ENCODE data around the gene RYR1. TPM values are rescaled to one million over a fixed set of nuclear protein-coding genes. Genes with fewer than 3 reads are reported as not detected.
"Not testable (repeated sequence)": the region's sequence is repeated elsewhere in the genome, so short reads cannot be mapped to it uniquely, and the experiment has no call there.

The RYR1 gene
- total and polyA plus RNA-seq, 8 donors, result 1.5 to 5.8 (median 3.6) TPM

- TF ChIP-seq CTCF (IDR thresholded peaks at IDR 0.05), result no peak
- Histone ChIP-seq H3K36me3 (no peaks in the 10 kb centered on the region), H3K4me3 (peak overlapping the region in 1 of 2 donors; percentile 17), H3K9me3 (no peaks in the 10 kb centered on the region), H3K4me1 (peaks cover 0 to 4% of the 10 kb centered on the region in 2 donors), H3K27me3 (no peaks in the 10 kb centered on the region), H3K27ac (no peak overlapping the region)
- DNase-seq (peak in 3 of 4 donors; percentile 25 to 83 (median 38)), ATAC-seq (peak; percentile 94)
- intact Hi-C loops (cut with DNase I), result no loop called here
These were observed 162.8 kb downstream of the RYR1 start for GRCh38 chr19:38596057-38596981.

- no peak for TF ChIP-seq CTCF (IDR thresholded peaks at IDR 0.05)
- Histone ChIP-seq H3K4me3 (no peak overlapping the region), H3K4me1 (peaks cover 0 to 4% of the 10 kb centered on the region in 2 donors)
These were observed 163.6 kb downstream of the RYR1 start for GRCh38 chr19:38597075-38597474.

DNA sequence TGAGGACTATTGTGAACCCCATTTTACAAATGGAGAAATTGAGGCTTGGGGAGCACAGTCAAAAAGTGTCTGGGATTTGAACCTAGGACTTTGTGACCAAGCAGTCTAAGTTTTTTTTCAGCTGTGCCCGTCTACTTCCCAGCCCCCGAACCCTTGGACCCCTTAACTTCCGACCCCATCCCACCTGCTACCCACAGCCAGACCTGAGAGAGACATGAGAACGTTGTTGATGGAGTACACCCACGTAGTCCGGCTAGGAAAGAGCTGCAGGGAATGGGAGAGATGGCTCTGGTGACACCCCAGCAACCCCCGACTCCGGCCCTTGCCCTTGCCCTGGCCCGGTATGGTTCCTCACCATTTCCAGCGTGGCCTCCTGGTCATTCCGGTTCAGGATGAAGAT, 166.2 kb downstream of the RYR1 start:
- Histone ChIP-seq H3K27me3 (no peaks in the 10 kb centered on the region), H3K4me3 (no peak overlapping the region), H3K9me3 (no peaks in the 10 kb centered on the region), H3K36me3 (no peaks in the 10 kb centered on the region), H3K27ac (no peak overlapping the region), H3K4me1 (peaks cover 0 to 4% of the 10 kb centered on the region in 2 donors)
- DNase-seq (no peak), ATAC-seq (no peak)
- intact Hi-C loops (cut with DNase I), result no loop called here
- no peak for TF ChIP-seq CTCF (IDR thresholded peaks at IDR 0.05)

More at GRCh38 chr19:38597075-38597474, 163.6 kb downstream of the RYR1 start:
- no peaks in the 10 kb centered on the region for H3K27me3 ChIP-seq
- no peak overlapping the region for H3K27ac ChIP-seq
- intact Hi-C loops (cut with DNase I), result no loop called here
- ATAC-seq (no peak), DNase-seq (no peak)
- H3K36me3 ChIP-seq, result no peaks in the 10 kb centered on the region
- H3K9me3 ChIP-seq, result no peaks in the 10 kb centered on the region

- H3K4me3 ChIP-seq; ATAC-seq; H3K27ac ChIP-seq; H3K27me3 ChIP-seq; intact Hi-C loops (cut with DNase I); DNase-seq; H3K4me1 ChIP-seq; H3K36me3 ChIP-seq; H3K9me3 ChIP-seq: not testable (repeated sequence)
These were observed 169.4 kb downstream of the RYR1 start for GRCh38 chr19:38602856-38603255.

DNA sequence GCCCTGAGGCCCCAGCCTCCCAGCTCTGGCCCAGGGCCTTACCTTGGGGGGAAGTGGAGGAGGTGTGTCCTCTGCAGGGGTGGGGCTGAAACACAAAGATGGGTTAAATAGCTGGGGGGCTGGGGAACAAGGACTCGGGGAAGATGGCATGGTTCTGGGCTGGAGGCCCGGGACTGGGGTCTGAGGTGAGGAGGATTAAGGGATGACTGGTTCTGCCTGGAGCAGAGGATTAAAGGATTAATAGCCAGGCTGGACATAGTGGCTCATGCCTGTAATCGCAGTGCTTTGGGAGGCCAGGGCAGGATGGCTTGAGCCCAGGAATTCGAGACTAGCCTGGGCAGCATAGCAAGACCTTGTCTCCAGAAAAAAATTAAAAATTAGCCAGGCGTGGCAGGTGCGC, 172.6 kb downstream of the RYR1 start:
- no peak for TF ChIP-seq CTCF (IDR thresholded peaks at IDR 0.05)
- ATAC-seq, result no peak

More for the DNA sequence above, 172.6 kb downstream of the RYR1 start:
- Histone ChIP-seq H3K4me3 (no peak overlapping the region), H3K27me3 (no peaks in the 10 kb centered on the region), H3K9me3 (no peaks in the 10 kb centered on the region), H3K4me1 (no peaks in the 10 kb centered on the region), H3K36me3 (no peaks in the 10 kb centered on the region), H3K27ac (no peak overlapping the region)
- no peak for DNase-seq
- intact Hi-C loops (cut with DNase I), result no loop called here

Data from left lung (tissue), 10 donors.